Measurements from ENCODE around the gene GAS6.

The GAS6 gene

DNA sequence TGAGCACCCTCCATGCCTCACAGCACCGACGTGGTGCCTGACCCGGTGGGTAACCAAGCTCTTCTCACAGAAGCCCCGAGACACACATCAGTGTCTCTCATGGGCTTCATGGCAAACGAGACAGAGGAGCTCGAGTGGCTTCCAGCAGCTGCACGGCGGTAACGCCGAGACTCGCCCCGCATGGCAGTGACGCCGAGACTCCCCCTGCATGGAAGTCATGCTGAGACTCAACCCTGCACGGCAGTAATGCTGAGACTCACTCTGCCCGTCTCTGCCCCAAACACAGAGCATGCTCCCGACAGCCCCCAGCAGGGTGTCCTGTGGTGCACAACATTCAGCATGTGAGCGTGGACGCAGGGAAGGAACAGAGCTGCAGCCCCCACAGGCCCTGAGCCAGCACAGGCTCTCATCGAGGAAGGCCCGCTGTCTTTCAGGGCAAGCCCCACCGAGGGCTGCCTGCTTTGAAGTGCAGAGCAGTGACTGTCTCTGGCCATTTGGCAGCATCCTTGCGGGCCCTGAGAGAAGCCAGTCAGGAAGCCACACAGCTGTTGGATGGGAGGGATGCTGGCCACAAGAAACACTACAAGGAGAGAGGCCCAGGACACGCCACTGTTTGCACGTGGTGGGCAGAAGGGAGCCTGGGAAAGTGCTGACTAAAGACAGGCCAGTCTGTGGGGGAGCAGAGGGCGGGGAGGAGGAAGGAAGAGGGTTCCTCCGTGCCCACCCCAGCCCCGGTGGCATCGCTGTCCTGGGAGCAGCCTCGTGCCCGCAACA, 9.5 kb downstream of the GAS6 start:
- no peak for DNase-seq (ENCODE audit: extremely low read depth in 1 of 2, low read depth in 1 of 2)

DNA sequence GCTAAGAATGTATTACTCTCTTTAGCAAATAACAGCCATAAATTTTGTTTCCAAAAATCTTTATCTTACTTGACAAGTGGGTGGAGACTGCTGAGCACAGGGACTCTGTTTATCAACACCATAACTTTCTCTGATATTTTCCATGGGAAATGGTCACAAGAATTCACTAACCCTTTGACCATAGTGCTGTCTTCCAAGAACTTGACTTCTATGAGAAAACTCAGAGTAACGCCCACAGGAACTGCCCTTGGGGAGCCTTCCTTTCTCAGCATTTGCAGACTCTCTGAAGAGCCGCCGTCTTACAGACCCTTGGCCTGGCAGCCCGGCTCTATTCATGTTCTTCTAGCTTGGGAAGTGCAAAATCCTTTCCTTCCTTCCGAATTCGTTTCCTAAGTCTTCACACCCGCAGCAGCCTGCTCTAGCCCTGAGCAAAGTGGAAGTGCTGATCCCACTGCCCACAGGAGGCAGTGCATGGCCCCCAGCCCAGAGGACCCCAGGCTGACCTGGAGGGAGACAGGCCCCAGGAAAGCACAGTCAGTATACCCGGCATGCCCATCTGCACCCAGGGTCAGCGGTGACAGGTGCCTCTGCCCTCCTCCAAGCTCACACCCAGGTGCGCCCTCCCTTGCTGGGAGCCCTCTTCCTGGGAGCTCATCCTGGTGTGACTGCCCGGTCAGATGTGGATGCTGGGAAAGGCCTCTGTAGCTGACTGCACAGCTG, 10.2 kb downstream of the GAS6 start:
- no peak for DNase-seq (ENCODE audit: extremely low read depth in 1 of 2, low read depth in 1 of 2)

DNA sequence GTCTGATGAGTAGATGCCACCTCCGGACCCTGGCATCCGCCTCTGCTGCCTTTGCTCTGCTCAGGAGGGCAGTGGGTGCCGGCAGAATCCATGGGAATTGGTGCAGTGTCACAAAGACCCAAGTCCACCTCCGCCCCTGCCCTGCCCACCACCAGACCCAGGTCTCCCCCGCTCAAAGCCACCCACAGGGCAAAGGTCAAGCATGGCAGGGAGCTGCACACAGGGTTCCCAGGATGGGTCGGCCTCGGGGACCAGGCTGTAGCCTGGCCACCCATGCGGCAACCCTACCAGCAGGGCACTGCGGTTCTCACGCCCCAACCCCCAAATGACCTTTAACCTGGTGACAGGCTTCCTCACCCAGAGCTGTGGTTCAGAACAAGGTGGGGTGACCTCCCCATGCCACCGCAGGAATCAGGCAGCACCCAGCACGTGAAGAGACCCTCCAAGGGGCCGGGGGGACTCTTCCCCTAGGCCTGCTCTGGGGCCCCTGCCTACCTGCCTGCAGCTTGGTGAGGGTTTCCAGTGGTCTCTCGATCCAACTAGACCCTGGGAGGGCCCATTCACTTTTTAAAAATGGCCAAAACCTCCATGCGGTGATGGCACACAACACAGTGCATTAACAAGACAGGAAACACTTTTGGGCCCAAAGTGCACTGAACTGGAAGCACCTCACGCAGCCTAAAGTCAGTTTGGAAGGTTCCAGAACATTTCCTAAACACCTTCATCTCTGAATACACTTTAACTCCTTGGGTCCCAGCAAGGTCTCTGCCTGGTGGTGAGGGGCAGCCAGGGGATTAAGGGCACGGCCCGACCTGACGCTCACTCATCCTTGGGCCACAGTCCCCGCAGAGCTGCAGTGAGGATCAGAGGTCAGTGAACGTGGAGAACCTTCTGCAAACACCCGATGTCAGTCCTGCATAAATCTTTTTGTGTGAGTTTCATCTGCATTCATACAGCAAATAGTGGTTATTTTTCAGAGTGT, 11.0 kb downstream of the GAS6 start:
- DNase-seq (ENCODE audit: extremely low read depth in 1 of 2, low read depth in 1 of 2), result no peak

DNA sequence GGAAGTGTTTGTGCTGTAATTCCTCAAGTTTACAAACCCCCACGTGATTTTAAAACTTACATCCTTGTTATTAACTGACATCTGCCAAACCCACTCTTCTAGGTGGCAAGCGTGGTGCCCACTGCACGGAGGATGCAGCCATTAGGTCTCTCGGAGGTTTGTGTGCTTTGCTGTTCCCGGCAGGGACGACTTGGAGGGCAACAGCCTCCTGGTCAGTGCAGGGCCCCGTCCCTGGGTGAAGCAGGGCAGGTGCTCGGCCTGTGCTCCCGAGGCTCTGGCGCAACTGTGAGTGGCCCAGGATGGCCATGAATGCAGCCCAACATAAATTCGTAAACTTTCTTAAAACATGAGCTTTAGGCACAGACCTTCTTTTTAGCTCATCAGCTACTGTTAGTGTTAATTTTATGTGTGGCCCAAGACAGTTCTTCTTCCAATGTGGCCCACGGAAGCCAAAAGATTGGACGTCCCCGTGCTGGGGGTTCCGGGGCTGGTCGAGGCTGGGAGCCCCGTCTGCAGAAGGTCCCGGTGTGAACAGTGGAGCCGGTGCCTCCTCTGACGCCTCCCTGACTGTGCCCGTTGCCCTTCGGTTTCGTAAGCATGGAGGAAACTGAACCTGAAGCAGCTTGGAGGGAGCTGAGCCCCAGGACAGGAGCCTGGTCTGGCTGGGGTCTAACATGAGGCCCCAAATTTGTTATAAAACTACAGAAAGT, 11.9 kb downstream of the GAS6 start:
- DNase-seq (ENCODE audit: extremely low read depth in 1 of 2, low read depth in 1 of 2), result no peak

DNA sequence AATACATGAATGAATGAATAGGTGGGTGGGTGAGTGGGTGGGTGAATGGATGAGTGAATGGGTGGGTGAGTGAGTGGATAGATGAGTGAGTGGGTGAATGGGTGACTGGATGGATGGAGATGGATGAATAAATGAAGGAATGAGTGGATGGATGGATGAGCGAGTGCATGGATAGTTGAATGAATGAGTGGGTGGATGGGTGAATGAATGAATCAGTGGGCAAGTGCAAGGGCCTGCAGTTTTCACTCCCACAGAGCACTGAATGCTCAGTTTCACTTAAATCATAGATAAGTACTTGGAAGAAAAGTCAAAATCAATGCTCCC, 12.4 kb downstream of the GAS6 start:
- no peak for DNase-seq (ENCODE audit: extremely low read depth in 1 of 2, low read depth in 1 of 2)

DNA sequence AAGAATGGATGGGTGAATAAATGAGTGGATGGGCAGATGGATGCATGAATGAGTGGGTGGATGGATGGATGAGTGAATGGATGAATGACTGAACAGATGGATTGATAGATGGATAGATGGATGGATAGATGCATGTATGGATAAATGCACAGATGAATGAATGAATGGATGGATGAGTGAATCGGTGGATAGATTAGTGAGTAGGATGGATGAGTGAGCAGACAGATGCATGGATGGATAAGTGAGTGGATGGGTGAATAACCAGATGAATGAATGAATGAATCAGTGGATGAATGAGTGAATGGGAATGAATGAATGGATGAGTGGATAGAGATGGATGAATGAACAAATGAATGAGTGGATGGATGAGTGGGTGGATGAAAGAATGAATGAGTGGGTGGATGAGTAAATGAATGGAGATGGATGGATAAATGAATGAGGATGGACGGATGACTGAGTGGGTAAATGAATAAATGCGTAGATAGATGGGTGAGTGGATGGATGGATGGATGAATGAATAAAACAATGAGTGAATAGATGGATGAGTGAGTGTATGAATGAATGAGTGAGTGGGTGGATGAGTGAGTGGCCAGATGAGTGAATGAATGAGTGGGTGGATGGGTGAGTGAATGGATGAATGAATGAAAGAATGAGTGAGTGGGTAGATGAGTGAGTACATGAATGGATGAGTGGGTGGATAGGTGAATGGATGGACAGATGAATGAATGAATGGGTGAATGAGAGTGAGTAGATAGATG, 13.0 kb downstream of the GAS6 start:
- no peak for DNase-seq (ENCODE audit: extremely low read depth in 1 of 2, low read depth in 1 of 2)

DNA sequence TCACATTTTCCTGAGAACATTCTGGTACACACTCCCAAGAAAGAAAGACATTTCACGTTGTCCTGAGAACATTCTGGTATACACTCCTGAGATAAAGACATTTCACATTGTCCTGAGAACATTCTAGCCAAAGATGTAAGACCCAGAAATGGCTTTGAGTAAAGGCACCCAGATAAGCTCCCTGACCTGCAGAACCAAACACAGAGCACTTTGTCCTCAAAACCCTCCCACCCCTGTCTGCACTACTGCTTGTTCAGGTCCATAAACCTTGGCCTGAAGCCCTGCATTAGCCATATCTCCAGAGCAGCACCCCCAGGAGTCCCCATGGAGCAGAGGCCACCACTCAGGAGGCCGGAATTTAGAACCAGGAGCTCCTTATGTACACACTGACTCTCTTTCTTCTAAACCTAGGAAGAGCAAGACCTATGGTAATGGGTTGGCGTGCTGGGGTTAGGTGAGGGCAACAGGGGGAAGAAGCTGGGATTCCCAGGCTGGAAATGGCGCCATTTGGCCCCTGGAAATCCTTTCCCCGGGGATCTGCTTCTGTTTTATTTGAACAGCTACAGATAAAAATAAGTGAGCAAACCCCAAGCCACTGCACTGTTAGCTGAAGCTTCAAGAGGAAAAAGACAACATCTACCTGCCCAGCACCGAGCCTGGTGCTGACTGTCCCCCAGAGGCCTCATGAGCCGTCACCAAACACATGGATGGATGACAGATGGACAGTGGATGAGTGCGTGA, 13.7 kb downstream of the GAS6 start:
- no peak for DNase-seq (ENCODE audit: extremely low read depth in 1 of 2, low read depth in 1 of 2)

DNA sequence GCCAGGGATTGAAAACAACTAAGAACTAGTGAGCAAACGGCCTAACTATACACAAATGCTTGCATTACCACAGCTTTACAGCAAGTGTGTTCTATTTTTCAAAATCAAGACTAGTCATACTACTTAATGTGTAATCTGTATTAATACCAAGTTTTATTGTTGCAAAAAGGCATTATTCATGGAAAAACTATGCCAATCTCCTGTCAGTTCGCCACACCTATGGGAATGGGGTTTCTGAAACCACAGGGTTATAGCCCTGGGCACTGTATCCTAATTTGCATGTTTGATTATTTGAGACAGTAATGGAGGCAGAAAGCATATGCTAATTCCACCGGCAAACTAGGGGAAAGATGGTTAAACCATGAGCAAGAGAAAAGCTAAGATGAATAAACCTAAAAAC, 14.3 kb downstream of the GAS6 start:
- no peak for DNase-seq (ENCODE audit: extremely low read depth in 1 of 2, low read depth in 1 of 2)

DNA sequence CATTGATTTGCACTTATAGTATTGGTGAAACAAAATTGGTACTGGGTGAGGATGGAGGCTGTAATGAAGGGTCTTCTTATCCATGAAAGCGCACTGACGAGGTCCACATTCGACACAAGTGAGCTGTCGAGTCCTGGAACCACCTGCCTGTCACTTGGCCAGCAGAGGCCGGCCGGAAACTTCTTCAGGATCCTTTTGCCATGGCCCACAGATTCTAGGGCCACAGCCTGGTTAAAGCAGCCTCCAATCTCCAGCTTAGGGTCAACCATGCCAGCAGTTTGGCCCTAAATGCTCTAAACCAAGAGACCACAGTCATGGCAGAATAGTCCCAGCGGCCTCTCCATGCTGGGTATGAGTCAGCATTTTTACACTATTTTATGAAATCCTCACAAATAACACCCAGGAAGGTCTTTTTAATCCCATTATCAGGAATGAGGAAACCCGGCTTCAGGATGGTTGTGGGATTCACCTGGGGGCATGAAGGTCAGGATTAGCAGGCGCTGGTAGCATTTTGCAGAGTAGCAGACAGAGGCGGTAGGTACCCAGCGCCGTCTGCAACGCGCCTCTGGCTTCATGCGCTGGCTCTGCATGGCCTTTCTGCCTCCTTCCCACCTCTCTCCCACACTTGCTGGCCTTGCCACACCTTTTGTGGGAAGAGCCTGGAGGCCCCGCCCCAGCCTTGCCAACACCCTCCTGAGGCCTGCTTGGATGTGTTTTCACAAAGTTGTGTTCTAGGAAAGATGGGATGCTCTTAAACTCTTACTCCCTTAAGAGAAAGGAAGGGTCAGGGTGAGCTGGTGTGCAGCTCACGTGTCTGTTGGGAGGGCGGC, 15.2 kb downstream of the GAS6 start:
- DNase-seq (ENCODE audit: extremely low read depth in 1 of 2, low read depth in 1 of 2), result no peak

DNA sequence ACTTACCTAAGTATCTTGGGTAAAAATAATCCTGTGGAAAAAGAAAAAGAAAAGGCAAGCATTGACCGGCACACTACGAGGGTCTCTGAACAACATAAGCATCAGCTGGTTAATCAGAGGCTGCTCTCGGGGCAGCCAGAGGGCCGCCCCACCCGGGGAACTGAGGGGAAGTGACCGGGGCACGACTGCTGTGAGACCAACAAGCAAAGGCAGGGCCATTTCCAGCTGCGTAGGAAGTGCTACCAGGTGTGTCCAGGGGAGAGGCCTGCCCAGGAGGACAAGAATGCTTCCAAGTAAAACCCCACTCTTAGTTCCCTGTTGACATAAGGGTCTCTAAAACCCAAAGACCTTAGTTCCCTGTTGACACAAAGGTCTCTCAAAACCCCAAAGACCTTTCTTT, 15.9 kb downstream of the GAS6 start:
- DNase-seq (ENCODE audit: extremely low read depth in 1 of 2, low read depth in 1 of 2), result no peak

DNA sequence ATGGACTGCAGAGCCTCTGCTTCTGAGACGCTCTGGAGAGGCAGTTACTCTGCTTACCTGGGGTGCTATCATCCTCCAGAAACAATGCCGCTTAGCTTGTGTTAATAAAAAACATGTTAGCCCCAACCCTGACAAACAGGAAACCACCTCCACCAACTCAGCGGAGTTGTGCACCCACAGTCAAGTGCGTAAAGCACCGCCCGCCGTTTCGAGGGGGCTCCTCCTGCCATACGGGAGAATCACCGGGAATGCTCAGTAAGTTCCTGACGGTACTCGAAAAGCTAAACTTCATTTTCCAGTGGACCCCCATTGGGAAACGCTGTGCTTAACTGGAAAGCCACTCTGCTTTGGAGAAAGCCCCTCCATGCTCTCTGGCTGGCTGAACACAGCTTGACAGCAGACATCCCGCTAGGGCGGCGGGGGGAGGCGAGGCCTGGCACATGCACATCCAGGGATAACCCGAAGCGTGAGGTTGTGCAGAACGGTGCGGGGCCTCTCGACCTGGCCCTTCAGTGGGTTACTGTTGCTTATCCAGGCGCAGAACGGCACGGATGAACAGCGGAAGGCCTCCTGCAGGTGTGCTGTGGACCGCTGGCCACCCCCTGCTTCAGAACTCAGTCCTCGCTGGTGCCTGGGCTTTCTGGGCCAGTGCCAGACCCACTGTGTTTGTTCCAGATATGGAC, 17.1 kb downstream of the GAS6 start:
- no peak for DNase-seq (ENCODE audit: extremely low read depth in 1 of 2, low read depth in 1 of 2)

DNA sequence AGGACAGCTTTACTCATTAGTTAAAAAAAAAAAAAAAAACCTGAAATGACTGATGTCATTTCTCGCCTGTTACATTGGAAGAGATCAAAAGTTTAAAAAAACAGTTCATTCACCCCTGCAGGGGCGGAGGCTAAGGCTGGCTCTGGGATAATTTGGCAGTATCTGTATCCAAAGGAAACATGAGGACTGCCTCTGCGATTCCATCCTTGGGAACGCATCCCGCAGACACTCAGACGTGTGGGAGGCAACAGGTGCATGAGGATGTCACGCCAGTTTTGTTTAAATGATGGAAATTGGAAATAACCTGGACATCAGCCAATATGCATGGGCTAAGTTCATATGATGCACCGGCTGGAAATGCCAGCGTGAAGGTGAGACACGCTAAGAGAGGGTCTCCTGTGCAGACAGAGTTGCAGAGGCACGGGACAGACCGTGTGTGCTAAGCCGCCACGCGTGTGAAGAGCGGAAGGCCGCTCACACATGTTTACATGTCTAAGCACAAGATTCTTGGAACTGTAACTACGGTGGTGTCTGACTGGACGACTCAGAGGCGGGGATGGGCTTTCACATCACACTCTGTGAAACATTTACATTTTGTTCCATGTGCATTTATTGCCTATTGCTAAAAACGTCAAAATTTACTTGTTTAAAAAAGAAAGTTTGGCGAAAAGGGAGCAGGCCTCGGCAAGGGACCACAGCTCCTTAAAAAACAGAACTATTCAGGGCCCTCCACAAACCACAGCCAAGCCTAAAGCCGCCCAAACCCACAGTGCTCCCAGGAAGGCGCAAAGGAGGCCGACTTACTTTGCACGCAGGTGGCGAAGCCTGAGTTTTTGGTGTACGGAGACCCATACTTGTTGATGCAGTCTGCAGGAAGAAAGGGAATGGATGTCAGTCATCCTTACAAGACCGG, 17.9 kb downstream of the GAS6 start:
- no peak for DNase-seq (ENCODE audit: extremely low read depth in 1 of 2, low read depth in 1 of 2)

DNA sequence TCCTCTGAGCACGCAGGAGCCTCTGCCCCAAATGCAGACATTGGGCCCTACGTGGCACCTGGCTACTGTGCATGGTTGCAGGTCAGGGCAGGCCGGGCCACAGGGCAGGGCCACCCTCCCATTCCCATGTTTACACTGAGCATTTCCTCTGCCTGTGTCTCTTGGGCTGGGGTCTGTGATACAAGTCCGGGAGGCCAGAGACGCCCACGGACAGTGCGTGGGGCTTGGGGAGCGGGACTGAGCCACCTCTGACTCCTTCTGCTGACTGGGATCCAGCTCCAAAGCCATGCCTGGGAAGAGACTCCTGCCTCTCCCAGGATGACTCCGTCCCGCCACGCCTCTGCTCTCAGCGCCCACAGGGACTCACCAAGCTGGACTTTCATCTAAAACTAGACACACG, 18.8 kb downstream of the GAS6 start:
- DNase-seq (ENCODE audit: extremely low read depth in 1 of 2, low read depth in 1 of 2), result no peak

DNA sequence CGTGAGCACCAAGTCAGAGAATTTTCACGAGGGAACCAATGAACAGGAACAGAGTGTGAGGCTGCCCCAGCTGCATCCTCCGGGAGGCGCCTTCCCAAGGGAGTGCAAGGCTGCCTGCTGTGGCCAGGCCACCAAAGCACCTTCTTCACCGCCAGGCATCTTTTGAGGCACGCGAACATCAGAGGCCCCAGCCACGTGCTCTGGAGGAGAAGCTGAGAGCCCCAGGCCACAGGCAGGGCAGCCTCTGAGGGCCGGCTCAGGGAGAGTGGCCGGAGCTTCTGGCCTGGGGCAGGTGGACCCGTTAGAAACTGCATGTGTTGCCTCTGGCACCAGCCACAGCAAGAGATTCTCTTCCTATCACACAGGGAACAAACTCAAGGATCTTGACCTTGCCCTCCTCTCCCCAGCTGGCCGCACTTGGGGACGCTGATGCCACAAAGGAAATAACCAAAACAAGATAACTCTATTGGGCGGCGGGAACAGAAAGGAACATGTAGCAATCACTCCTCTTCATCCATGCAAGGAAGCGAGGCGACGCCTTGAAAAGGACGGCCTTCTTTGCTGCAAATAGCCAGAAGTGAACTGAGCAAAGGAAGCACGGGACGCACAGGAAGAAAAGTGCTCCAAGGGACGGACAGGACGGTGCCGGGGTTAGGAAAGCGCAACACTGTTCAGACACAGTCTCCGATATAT, 19.9 kb downstream of the GAS6 start:
- no peak for DNase-seq (ENCODE audit: extremely low read depth in 1 of 2, low read depth in 1 of 2)

DNA sequence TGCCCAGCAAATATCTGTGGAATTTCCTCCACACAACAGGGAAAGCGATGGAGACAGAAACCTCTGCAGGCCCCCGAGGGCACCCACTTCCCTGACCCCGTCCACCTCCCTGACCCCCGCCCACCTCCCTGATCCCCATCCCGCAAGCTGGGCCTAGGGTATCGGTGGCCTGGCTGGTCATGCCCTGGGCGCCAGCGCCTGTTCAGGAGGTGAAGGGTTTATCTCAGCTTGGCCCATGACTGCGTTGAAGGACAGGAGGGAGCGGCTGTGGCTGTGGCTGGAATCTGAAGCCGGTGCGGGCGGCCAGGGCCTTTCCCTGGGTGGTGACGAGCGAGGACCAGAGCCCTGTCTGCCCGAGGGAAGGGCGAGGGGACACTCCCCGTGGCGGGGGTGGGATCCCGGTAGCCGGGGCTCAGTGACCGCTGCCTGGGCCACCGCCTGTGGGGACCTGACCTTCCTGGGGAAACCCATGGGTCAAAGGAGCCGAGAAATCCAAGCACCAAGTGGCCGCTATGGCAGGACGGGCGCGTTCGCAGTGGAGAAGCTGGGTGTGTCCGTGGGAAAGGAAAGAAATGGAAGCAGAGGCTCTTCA, 20.7 kb downstream of the GAS6 start:
- no peak for DNase-seq (ENCODE audit: extremely low read depth in 1 of 2, low read depth in 1 of 2)
